ENCODE results near the gene LRRC57.

DNA sequence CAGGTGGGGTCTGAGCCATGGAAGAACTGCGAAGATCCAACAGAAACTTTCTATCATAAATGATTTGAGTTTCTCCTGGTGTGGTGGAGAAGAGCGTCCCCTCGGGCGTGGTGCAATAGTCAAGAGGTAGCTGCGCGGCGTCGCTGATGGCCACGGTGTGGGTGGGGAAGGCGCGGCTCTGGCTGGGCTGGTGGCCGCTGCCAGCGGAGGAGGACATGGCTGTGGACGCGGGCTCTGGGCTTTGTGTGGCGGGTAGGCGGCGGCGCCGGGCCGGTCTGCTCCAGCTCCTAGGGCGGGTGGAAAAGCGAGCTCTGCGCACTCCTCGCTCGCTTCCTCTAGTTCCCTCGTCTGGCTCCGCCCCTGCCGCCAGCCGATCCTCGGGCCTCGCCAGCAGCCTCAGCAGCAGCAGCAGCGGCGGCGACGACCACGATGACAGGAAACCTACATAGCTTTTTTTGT lies 32.7 kb upstream of the LRRC57 start:
- TF ChIP-seq, protein P1, sequence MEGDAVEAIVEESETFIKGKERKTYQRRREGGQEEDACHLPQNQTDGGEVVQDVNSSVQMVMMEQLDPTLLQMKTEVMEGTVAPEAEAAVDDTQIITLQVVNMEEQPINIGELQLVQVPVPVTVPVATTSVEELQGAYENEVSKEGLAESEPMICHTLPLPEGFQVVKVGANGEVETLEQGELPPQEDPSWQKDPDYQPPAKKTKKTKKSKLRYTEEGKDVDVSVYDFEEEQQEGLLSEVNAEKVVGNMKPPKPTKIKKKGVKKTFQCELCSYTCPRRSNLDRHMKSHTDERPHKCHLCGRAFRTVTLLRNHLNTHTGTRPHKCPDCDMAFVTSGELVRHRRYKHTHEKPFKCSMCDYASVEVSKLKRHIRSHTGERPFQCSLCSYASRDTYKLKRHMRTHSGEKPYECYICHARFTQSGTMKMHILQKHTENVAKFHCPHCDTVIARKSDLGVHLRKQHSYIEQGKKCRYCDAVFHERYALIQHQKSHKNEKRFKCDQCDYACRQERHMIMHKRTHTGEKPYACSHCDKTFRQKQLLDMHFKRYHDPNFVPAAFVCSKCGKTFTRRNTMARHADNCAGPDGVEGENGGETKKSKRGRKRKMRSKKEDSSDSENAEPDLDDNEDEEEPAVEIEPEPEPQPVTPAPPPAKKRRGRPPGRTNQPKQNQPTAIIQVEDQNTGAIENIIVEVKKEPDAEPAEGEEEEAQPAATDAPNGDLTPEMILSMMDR (IDR thresholded peaks at IDR 0.05), result no peak
- no peak for TF ChIP-seq POLR2A (IDR thresholded peaks at IDR 0.05)

All from testis (tissue), 2 donors.